ENCODE results near the gene F12.
"Not testable (repeated sequence)": the region's sequence is repeated elsewhere in the genome, so short reads cannot be mapped to it uniquely, and the experiment has no call there.

Gene F12

GRCh38 chr5:177432143-177432838 is 22.9 kb upstream of the F12 start:
- no peak for DNase-seq (ENCODE audit: low read depth)

- no peak for DNase-seq (ENCODE audit: low read depth)
Measured at GRCh38 chr5:177431317-177432142, 22.2 kb upstream of the F12 start.

- no peak for DNase-seq (ENCODE audit: low read depth)
Measured at GRCh38 chr5:177430972-177431316, 21.6 kb upstream of the F12 start.

GRCh38 chr5:177430140-177430951 is 21.0 kb upstream of the F12 start:
- DNase-seq (ENCODE audit: low read depth) = no peak

GRCh38 chr5:177429248-177430040 is 20.1 kb upstream of the F12 start:
- no peak for DNase-seq (ENCODE audit: low read depth)

- DNase-seq (ENCODE audit: low read depth) = no peak
Measured at GRCh38 chr5:177428574-177429217, 19.3 kb upstream of the F12 start.

- no peak for DNase-seq (ENCODE audit: low read depth)
Measured at GRCh38 chr5:177427919-177428573, 18.7 kb upstream of the F12 start.

- no peak for DNase-seq (ENCODE audit: low read depth)
Measured at GRCh38 chr5:177427211-177427822, 18.0 kb upstream of the F12 start.

GRCh38 chr5:177426566-177427210 is 17.3 kb upstream of the F12 start, which contains the start of gene GRK6:
TSS of gene GRK6 (plus strand) at chr5:177426676. CDS start at chr5:177426846, 170 bp downstream.
- no peak for DNase-seq (ENCODE audit: low read depth)

GRCh38 chr5:177425801-177426565 is 16.6 kb upstream of the F12 start:
- peak; percentile 100 for DNase-seq (ENCODE audit: low read depth)

GRCh38 chr5:177425196-177425800 is 15.9 kb upstream of the F12 start:
- DNase-seq (ENCODE audit: low read depth) = no peak

- no peak for DNase-seq (ENCODE audit: low read depth)
Measured at GRCh38 chr5:177423671-177424070, 14.3 kb upstream of the F12 start.

GRCh38 chr5:177421062-177421798 is 11.9 kb upstream of the F12 start:
- DNase-seq (ENCODE audit: low read depth) = no peak

GRCh38 chr5:177420472-177420871 is 11.1 kb upstream of the F12 start:
- DNase-seq (ENCODE audit: low read depth) = not testable (repeated sequence)

- DNase-seq (ENCODE audit: low read depth) = no peak
Measured at GRCh38 chr5:177419046-177419445, 9.7 kb upstream of the F12 start.

GRCh38 chr5:177417081-177417480 is 7.7 kb upstream of the F12 start:
- not testable (repeated sequence) for DNase-seq (ENCODE audit: low read depth)

GRCh38 chr5:177414481-177414880 is 5.1 kb upstream of the F12 start:
- DNase-seq (ENCODE audit: low read depth) = no peak
